Right cardiac atrium (tissue), 5 donors: ENCODE data around the gene BTBD2. TPM values are rescaled to one million over a fixed set of nuclear protein-coding genes. Genes with fewer than 3 reads are reported as not detected.

Experiments used
- ATAC-seq, 2 donors: fragments of 200-7000 bp; cut with Tn5 transposase; one replicate each; pipeline versions ENCODE4 v1.8.0 to v1.9.1; 2020; ENCODE audit warnings: moderate library complexity in 2 of 2, mild to moderate bottlenecking in 1 of 2
- DNase-seq, 3 donors: peaks; one replicate each; pipeline ENCODE4 v3.0.0-alpha.2; 2020
- H3K27ac ChIP-seq: one replicate; pipeline ENCODE4 v1.5.1; 2013; ENCODE audit warnings: mild to moderate bottlenecking, low read length, control low read depth, moderate library complexity
- H3K27me3 ChIP-seq: one replicate; pipeline ENCODE4 v1.6.1; 2013; ENCODE audit not compliant: control insufficient read depth, insufficient read depth
- H3K4me1 ChIP-seq: one replicate; pipeline ENCODE4 v1.6.1; 2013; ENCODE audit warnings: low read length; ENCODE audit not compliant: control insufficient read depth, insufficient read depth
- H3K4me3 ChIP-seq: one replicate; pipeline ENCODE4 v1.5.1; 2013; ENCODE audit warnings: low read length, control low read depth
- H3K9me3 ChIP-seq: one replicate; pipeline ENCODE4 v1.6.1; 2013; ENCODE audit warnings: low read length; ENCODE audit not compliant: control insufficient read depth
- WGBS: extraction: QIAGEN DNeasy Blood & Tissue Kit; methylation state at CpG from one replicate; pipeline ENCODE4 v1.1.7; 2013; 5-methylcytosine and 5-hydroxymethylcytosine counted together
- intact Hi-C, 4 donors: fragments of 100-400 bp; cut with DNase I; formaldehyde crosslinking; loops; one replicate each; pipeline versions ENCODE4 v1.11.0 to v1.14.0; 2022 to 2023
- polyA plus RNA-seq: library from polyadenylated mRNA; stranded (reverse); fragments of 200-250 nt; gene quantifications from one replicate; pipeline ENCODE4 v1.2.3, GENCODE V29; 2013
- total RNA-seq, 4 donors: library from RNA; stranded (reverse); fragmentation: NEBNext Ultra II Directional; extraction: Animal tissue kit (Norgen Biotek cat#: 25700); gene quantifications; one replicate each; pipeline ENCODE4 v1.2.1, GENCODE V29; 2021
- donor health status: healthy with polysubstance abuse.
- donor health status: DM: no; HTN: yes; CAD: no.
- donor health status: DM: no; HTN: no; CAD: no.
- donor health status: DM: no; HTN: yes; CAD: no; lungs with severe emphysema.
- donor health status: DM: yes; HTN: yes; CAD: no.

The BTBD2 gene
- total and polyA plus RNA-seq, 5 donors: 39.3 to 68.4 (median 61.5) TPM

GRCh38 chr19:1952635-1953034, 62.9 kb downstream of the BTBD2 start:
- H3K27ac ChIP-seq: no peak overlapping the region
- no peaks in the 10 kb centered on the region for H3K9me3 ChIP-seq
- DNase-seq (peak in 1 of 3 donors; percentile 48), ATAC-seq (no peak)
- no peaks in the 10 kb centered on the region for H3K4me1 ChIP-seq
- no peaks in the 10 kb centered on the region for H3K27me3 ChIP-seq
- intact Hi-C loops: no loop called here
- 78% methylated on average over 21 of the region's 21 CpGs for WGBS
- no peak overlapping the region for H3K4me3 ChIP-seq

- no peaks in the 10 kb centered on the region for H3K27me3 ChIP-seq
- intact Hi-C loops: no loop called here
- H3K4me1 ChIP-seq: no peaks in the 10 kb centered on the region
- 98% methylated on average over 16 of the region's 16 CpGs for WGBS
- H3K27ac ChIP-seq: no peak overlapping the region
- no peak for ATAC-seq
- DNase-seq: peak in 1 of 3 donors; percentile 32
- H3K4me3 ChIP-seq: no peak overlapping the region
- H3K9me3 ChIP-seq: no peaks in the 10 kb centered on the region
Measured at GRCh38 chr19:1950640-1951039, 64.9 kb downstream of the BTBD2 start.

- intact Hi-C loops: no loop called here
- Histone ChIP-seq H3K27ac (no peak overlapping the region), H3K9me3 (no peaks in the 10 kb centered on the region), H3K27me3 (no peaks in the 10 kb centered on the region), H3K4me1 (no peaks in the 10 kb centered on the region), H3K4me3 (no peak overlapping the region)
- WGBS: 95% methylated on average over 44 of the region's 44 CpGs
- DNase-seq: peak in 1 of 3 donors; percentile 49
- ATAC-seq: no peak
Measured at GRCh38 chr19:1949304-1950101, 66.0 kb downstream of the BTBD2 start.

- ATAC-seq: peak in 1 of 2 donors; percentile 4
Measured at GRCh38 chr19:1947651-1948209, 67.8 kb downstream of the BTBD2 start.

GRCh38 chr19:1945899-1946298, 69.6 kb downstream of the BTBD2 start:
- H3K4me3 ChIP-seq: no peak overlapping the region

More at GRCh38 chr19:1947651-1948209, 67.8 kb downstream of the BTBD2 start:
- Histone ChIP-seq H3K4me3 (no peak overlapping the region), H3K27me3 (no peaks in the 10 kb centered on the region), H3K9me3 (no peaks in the 10 kb centered on the region), H3K27ac (no peak overlapping the region), H3K4me1 (peaks cover 4% of the 10 kb centered on the region)
- intact Hi-C loops: no loop called here
- 85% methylated on average over 34 of the region's 34 CpGs for WGBS
- DNase-seq: peak in 2 of 3 donors; percentile 18 to 38

GRCh38 chr19:1944916-1945561, 70.5 kb downstream of the BTBD2 start:
- Histone ChIP-seq H3K27ac (no peak overlapping the region), H3K9me3 (no peaks in the 10 kb centered on the region), H3K4me1 (peaks cover 4% of the 10 kb centered on the region), H3K4me3 (no peak overlapping the region), H3K27me3 (no peaks in the 10 kb centered on the region)
- 89% methylated on average over 30 of the region's 30 CpGs for WGBS
- intact Hi-C loops: no loop called here
- ATAC-seq: no peak
- no peak for DNase-seq

More at GRCh38 chr19:1945899-1946298, 69.6 kb downstream of the BTBD2 start:
- Histone ChIP-seq H3K4me1 (peaks cover 4% of the 10 kb centered on the region), H3K9me3 (no peaks in the 10 kb centered on the region), H3K27ac (no peak overlapping the region), H3K27me3 (no peaks in the 10 kb centered on the region)
- 65% methylated on average over 18 of the region's 18 CpGs for WGBS
- ATAC-seq: no peak
- intact Hi-C loops: no loop called here
- DNase-seq: peak in 2 of 3 donors; percentile 44 to 75

GRCh38 chr19:1944088-1944915, 71.2 kb downstream of the BTBD2 start:
- Histone ChIP-seq H3K9me3 (no peaks in the 10 kb centered on the region), H3K27ac (no peak overlapping the region), H3K27me3 (no peaks in the 10 kb centered on the region), H3K4me3 (no peak overlapping the region), H3K4me1 (peaks cover 8% of the 10 kb centered on the region)
- DNase-seq (no peak), ATAC-seq (no peak)
- 88% methylated on average over 42 of the region's 42 CpGs for WGBS
- intact Hi-C loops: no loop called here

- no peak for ATAC-seq
- no peak overlapping the region for H3K4me3 ChIP-seq
- intact Hi-C loops: no loop called here
- no peaks in the 10 kb centered on the region for H3K27me3 ChIP-seq
- H3K27ac ChIP-seq: no peak overlapping the region
- WGBS: 90% methylated on average over 22 of the region's 22 CpGs
- DNase-seq: no peak
- no peaks in the 10 kb centered on the region for H3K9me3 ChIP-seq
- H3K4me1 ChIP-seq: peaks cover 8% of the 10 kb centered on the region
Measured at GRCh38 chr19:1943661-1944087, 71.8 kb downstream of the BTBD2 start.

GRCh38 chr19:1942934-1943555, 72.5 kb downstream of the BTBD2 start:
- WGBS: 31% methylated on average over 21 of the region's 21 CpGs
- DNase-seq: no peak
- H3K4me3 ChIP-seq: peak overlapping the region; percentile 92
- intact Hi-C loops: no loop called here
- peak overlapping the region; percentile 25 for H3K27ac ChIP-seq
- ATAC-seq: no peak
- H3K27me3 ChIP-seq: no peaks in the 10 kb centered on the region
- peaks cover 8% of the 10 kb centered on the region for H3K4me1 ChIP-seq
- H3K9me3 ChIP-seq: no peaks in the 10 kb centered on the region
